HAP-1 (cell line): ENCODE measurements around the gene ITGA3.

Experiments
- DNase-seq, 2 experiments: peaks; one replicate each; pipeline ENCODE4 v3.0.0-alpha.2; 2016 to 2020; ENCODE audit warnings: low spot score in 2 of 2
- H3K27me3 ChIP-seq: fragments of 250-450 bp; sonication (Bioruptor Pico); 2 replicates; pipeline ENCODE4 v1.5.1; 2020; ENCODE audit warnings: low read depth, mild to moderate bottlenecking, moderate library complexity
- H3K36me3 ChIP-seq: fragments of 250-450 bp; sonication (Bioruptor Pico); replicated peaks from 2 replicates; pipeline ENCODE4 v1.5.1; 2020; ENCODE audit warnings: mild to moderate bottlenecking
- H3K4me1 ChIP-seq: fragments of 250-450 bp; sonication (Bioruptor Pico); 2 replicates; pipeline ENCODE4 v1.5.1; 2020; ENCODE audit warnings: mild to moderate bottlenecking
- H3K4me3 ChIP-seq: fragments of 250-450 bp; sonication (Bioruptor Pico); 2 replicates; pipeline ENCODE4 v1.5.1; 2020; ENCODE audit warnings: mild to moderate bottlenecking, moderate library complexity
- H3K9me3 ChIP-seq: fragments of 250-450 bp; sonication (Bioruptor Pico); 2 replicates; pipeline ENCODE4 v1.5.1; 2020; ENCODE audit warnings: mild to moderate bottlenecking, moderate library complexity
- in situ Hi-C: fragments of 300-500 bp; cut with MboI; formaldehyde crosslinking; loops from 3 replicates; pipeline ENCODE4 v1.14.3; 2020; ENCODE audit warnings: low sequenced_read_pairs, inconsistent platforms, mixed read lengths

ITGA3 gene

DNA sequence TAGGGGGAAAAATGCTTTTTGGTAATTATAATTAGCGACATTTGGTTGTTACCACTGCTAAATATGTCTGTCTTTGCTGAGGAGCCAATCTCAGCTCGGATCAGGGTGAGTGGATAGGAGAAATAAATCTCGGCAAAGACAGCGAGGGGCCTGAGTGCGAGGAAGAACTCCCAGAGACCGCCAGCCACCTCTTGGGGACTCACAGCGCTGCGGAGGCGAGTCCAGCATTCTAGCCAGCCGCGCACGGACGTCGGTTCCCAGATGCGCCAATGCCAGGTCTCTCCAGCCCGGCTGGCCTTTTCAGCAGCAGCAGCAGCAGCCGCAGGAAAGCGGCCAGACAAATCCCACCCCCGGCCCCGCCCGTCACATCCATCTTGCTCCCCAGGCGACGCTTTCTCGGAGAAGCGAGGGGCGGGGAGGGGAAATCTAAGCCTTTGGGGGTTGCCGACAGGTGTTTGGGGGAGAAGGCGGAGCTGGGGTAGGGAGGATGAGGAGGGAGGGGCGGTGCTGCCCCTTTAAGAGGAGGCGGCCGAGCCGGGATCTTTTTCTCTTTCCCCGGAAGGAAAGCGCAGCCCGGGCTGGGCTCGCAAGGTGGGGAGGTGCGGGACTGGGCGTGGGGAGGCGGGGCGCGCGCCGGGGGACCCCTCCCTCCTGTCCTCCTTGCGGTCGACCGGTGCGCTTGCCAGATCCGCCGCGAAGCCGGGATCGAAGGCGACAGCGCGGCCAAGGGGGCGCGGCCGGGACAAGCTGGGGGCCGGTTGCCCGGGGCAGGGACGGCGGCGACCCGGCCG lies at the start of gene ITGA3:
Gene ITGA3 (plus strand): TSS at position 685 of the 791 bp plus-strand sequence. CDS start 330 bp downstream, outside the sequence.
- no peaks in the 10 kb centered on the region for H3K36me3 ChIP-seq
- H3K4me1 ChIP-seq = no peaks in the 10 kb centered on the region
- peak within 1 kb of the TSS; percentile 59 for H3K4me3 ChIP-seq
- no peaks in the 10 kb centered on the region for H3K9me3 ChIP-seq
- H3K27me3 ChIP-seq = no peaks in the 10 kb centered on the region
- DNase-seq = peak; percentile 64 to 85
- in situ Hi-C loops = no loop called here

DNA sequence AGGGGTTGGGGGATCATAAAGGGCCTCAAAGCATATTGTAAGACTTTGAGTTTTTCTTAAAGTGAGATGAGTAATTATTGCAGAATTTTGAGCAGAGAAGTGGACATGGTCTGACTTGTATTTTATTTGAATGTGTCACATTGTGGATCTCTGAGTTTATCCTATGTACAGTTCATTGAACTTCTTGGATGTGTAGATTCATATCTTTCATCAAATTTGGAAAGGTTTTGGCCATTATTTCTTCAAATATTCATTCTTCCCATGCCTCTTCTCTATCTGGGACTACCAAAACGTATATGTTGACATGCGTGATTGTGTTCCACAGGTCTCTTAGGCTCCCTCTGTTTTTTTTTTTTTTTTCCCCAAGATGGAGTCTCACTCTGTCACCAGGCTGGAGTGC lies 46.6 kb upstream of the ITGA3 start:
- Histone ChIP-seq H3K9me3 (peaks cover 5% of the 10 kb centered on the region; the same call in 1 of the 2 replicates), H3K4me3 (no peak overlapping the region), H3K27me3 (no peaks in the 10 kb centered on the region), H3K4me1 (no peaks in the 10 kb centered on the region), H3K36me3 (no peaks in the 10 kb centered on the region)
- no peak for DNase-seq
- in situ Hi-C loops = loop anchor here (10.0 kb wide), 1 partner anchor 434 kb away; the partner anchor contains the start of gene NXPH3

DNA sequence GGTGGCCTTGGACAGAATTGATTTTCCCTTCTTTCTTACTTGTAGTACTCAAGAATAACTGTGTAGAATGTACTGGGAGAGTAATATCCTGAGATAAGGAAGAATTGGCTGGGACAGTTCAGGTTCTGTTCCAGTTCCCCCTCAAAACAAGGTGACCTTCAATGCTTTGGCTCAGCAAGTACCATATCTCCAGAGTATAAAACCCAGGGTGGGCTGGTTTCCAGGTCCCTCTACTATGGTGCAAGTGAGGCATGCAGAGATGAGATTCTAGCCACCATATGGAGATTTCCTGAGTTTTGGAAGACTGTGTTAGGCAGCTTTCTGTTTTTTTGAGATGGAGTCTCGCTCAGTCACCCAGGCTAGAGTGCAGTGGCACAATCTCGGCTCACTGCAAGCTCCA lies 42.8 kb upstream of the ITGA3 start:
- DNase-seq = no peak
- no peak overlapping the region for H3K4me3 ChIP-seq
- H3K9me3 ChIP-seq = peaks cover 12% of the 10 kb centered on the region
- no peaks in the 10 kb centered on the region for H3K36me3 ChIP-seq
- H3K4me1 ChIP-seq = no peaks in the 10 kb centered on the region
- in situ Hi-C loops = no loop called here
- H3K27me3 ChIP-seq = no peaks in the 10 kb centered on the region; the same call in 1 of the 2 replicates

DNA sequence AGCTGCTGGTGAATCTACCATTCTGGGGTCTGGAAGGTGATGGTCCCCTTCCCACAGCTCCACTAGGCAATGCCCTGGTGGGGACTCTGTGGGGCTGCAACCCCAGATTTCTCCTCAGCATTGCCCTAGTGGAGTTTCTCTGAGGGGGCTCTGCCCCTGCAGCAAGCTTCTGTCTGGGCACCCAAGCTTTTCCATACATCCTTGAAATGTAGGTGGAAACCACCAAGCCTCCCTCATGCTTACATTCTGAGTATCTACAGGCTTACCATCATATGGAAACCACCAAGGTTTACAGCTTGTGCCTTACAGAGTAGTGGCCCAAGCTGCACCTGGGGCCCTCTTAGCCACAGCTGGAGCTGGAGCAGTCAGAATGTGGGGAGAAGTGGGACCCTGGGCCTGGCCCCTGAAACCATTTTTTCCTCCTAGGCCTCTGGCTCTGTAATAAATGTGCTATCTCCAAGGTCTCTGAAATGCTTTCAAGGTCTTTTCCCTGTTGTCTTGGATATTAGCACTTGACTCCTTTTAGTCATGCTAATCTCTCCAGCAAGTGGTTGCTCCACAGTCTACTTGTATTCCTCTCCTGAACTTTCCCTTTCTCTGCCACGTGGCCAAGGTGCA lies 41.3 kb upstream of the ITGA3 start:
- H3K4me3 ChIP-seq = no peak overlapping the region
- no peaks in the 10 kb centered on the region for H3K4me1 ChIP-seq
- in situ Hi-C loops = no loop called here
- no peaks in the 10 kb centered on the region for H3K36me3 ChIP-seq
- no peak for DNase-seq
- no peaks in the 10 kb centered on the region; the same call in 1 of the 2 replicates for H3K27me3 ChIP-seq
- peaks cover 7% of the 10 kb centered on the region; the same call in 1 of the 2 replicates for H3K9me3 ChIP-seq

DNA sequence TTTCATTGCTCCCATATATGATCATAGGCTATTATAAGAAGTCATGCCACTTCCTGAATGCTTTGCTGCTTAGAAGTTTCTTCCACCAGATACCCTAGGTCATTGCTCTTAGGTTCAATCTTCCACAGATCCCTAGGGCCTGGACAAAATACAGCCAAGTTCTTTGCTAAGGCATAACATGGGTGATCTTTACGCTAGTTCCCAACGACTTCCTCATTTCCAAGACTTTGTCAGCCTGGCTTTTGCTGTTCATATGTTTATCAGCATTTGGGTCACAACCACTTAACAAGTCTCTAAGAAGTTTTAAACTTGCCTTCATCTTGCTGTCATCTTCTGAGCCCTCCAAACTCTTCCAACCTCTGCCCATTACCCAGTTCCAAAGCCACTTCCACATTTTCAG lies 40.8 kb upstream of the ITGA3 start:
- DNase-seq = no peak
- H3K27me3 ChIP-seq = no peaks in the 10 kb centered on the region; the same call in 1 of the 2 replicates
- no peak overlapping the region for H3K4me3 ChIP-seq
- in situ Hi-C loops = no loop called here
- peaks cover 7% of the 10 kb centered on the region; the same call in 1 of the 2 replicates for H3K9me3 ChIP-seq
- H3K36me3 ChIP-seq = no peaks in the 10 kb centered on the region
- H3K4me1 ChIP-seq = no peaks in the 10 kb centered on the region

DNA sequence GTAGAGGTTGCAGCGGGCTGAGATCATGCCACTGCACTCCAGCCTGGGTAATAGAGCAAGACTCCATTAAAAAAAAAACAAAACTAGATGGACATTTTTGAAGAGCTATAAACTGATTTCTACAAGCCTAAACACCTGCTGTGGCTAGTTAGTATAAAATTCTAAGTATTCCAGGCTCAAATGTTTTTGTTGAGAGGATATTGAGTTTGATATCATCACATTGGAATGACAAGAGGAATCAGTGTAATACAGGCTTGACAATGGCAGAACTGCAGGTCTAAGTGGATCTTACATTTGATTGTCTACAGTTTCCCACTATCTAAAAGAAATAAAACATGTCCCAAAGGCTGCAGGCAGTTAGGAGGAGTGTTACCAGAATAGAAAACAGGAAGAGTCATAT lies 37.0 kb upstream of the ITGA3 start:
- in situ Hi-C loops = no loop called here
- Histone ChIP-seq H3K9me3 (peaks cover 7% of the 10 kb centered on the region; the same call in 1 of the 2 replicates), H3K27me3 (no peaks in the 10 kb centered on the region; the same call in 1 of the 2 replicates), H3K4me3 (no peak overlapping the region), H3K36me3 (no peaks in the 10 kb centered on the region), H3K4me1 (no peaks in the 10 kb centered on the region)
- no peak for DNase-seq

DNA sequence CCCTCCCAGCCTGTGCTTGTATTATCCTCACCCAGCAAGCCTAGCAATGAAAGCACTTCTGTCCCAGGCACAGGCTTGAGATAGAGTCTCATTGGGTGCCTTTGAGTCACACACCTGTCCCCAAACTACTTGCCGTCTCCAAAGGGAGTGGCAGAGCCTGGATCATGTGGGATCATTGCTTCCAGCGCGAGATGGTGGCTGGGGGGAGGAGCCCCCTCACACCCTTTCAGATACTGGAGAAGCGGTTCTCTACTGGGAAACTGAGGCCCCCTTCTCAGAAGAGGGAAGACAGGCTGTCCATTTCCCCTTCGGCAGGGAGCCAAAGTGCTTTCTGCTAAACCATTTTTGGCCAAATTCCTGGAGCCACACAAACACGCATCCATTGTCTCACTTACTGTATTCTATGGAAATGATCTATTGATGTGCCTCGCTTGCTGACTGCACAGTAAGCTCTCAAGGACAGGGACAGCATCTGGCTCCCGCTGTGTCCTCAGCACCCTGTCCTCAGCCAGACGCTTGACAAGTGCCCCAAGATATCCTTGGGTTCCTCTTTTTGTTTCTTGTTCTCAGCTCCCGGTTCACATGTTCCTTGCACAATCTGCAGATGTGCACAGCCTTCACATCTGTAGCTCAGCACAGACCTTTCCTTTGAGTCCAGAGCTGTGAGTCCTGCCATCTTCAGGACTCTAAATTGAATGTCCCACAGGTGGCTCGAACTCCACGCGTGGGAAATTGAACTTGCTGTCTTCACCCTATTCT lies 34.9 kb upstream of the ITGA3 start:
- DNase-seq = no peak

DNA sequence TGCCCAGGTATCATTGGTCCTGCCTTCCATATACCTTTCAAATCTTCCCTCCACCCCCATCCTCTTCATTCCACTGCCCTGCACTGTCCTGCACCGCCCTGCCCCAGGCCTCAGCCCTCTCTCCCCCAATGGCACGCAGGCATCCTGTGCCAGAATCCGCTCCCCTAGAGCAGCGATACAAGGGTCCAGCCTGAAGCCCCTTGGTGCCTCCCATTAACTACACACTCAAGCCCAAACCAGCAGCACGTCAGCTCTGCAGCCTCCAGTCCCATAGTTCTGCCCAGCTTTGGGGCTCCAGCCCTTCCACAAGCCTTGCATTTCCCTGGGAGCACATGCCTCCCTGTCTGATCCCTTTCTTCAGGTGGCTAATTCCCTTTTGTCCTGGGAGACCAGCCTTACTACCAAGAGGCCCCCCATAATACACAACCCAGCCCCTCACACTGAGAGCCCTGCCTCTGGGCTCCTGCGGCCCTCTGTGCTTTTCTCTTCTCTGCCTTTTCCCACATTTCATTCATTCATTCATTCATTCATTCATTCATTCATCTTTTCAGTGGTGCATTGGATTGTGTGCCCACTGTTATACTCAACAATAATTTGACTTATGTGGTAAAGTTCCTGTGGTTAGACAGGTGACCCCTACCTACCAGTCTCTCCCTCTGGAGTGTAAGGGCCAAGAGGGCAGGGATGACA lies 34.1 kb upstream of the ITGA3 start:
- DNase-seq = no peak
- in situ Hi-C loops = no loop called here

More for the DNA sequence above, 34.9 kb upstream of the ITGA3 start:
- H3K9me3 ChIP-seq = no peaks in the 10 kb centered on the region
- H3K27me3 ChIP-seq = no peaks in the 10 kb centered on the region; the same call in 1 of the 2 replicates
- no peak overlapping the region for H3K4me3 ChIP-seq
- no peaks in the 10 kb centered on the region for H3K4me1 ChIP-seq
- no peaks in the 10 kb centered on the region for H3K36me3 ChIP-seq
- in situ Hi-C loops = no loop called here

DNA sequence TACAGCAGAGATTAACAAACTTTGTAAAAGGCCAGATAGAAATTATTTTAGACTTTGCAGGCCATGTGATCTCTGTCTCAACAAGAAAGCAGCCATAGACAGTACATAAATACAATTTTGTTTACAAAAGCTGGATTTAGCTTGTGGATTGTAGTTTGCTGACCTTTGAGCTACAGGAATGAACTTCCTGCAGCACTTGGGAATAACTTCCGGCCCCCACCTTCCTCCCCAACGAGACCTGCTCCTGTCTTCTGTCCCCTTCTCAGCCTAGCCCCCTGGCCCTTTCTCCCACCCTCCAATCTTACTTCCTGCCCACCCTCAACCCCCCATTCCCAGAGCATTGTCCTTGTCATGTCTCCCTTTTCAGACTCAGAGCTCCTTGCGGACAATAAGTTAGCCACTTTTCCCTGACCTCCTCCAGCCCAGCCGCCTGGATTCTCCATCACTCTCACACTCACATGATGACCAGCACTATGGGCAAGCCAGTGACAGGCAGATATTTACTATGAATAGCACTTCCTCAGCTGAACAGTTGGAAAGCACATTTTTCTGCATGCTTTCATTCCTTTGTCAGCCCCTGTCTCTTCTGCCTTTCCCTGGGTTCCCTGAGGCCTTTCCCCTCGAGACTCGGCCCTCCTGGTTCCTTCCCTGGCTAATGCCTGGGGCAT lies 33.3 kb upstream of the ITGA3 start:
- H3K4me1 ChIP-seq = no peaks in the 10 kb centered on the region
- H3K4me3 ChIP-seq = no peak overlapping the region
- H3K27me3 ChIP-seq = no peaks in the 10 kb centered on the region; the same call in 1 of the 2 replicates
- in situ Hi-C loops = no loop called here
- H3K36me3 ChIP-seq = no peaks in the 10 kb centered on the region
- no peak for DNase-seq
- H3K9me3 ChIP-seq = no peaks in the 10 kb centered on the region

More for the DNA sequence above, 34.1 kb upstream of the ITGA3 start:
- no peaks in the 10 kb centered on the region; the same call in 1 of the 2 replicates for H3K27me3 ChIP-seq
- H3K9me3 ChIP-seq = no peaks in the 10 kb centered on the region
- no peaks in the 10 kb centered on the region for H3K36me3 ChIP-seq
- no peak overlapping the region for H3K4me3 ChIP-seq
- H3K4me1 ChIP-seq = no peaks in the 10 kb centered on the region

DNA sequence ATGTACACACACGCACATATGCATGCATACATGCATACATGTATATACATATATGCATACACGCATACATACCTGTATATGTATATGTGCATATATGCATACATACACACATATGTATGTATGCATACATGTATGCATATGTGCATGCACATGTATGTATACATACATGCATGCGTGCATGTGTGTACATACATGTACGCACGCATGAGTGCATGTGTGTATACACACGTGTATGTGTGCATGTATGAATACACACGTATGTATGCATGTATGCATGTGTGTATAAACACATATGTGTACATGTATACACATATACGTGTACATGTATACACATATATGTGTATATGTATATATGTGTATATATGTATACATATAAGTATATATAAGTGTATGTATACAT lies 32.4 kb upstream of the ITGA3 start:
- no peak for DNase-seq
- Histone ChIP-seq H3K4me3 (no peak overlapping the region), H3K9me3 (no peaks in the 10 kb centered on the region), H3K4me1 (no peaks in the 10 kb centered on the region), H3K27me3 (no peaks in the 10 kb centered on the region), H3K36me3 (no peaks in the 10 kb centered on the region)
- in situ Hi-C loops = no loop called here

DNA sequence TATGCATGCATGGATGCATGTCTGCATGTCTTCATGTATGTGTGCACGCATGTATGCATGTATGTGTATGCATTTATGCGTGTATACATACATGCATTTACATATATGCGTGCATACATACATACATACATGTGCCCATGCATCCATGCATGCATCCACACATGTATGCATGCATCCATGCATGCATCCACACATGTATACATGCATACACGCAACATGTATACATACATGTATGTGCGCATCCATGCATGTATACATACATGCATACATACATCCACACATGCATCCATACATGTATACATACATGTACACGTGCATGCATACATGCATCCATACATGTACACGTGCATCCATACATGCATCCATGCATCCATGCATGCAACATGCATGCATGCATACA lies 31.1 kb upstream of the ITGA3 start:
- no peak for DNase-seq
- Histone ChIP-seq H3K36me3 (no peaks in the 10 kb centered on the region), H3K4me1 (no peaks in the 10 kb centered on the region), H3K9me3 (no peaks in the 10 kb centered on the region), H3K27me3 (no peaks in the 10 kb centered on the region), H3K4me3 (no peak overlapping the region)
- in situ Hi-C loops = loop anchor here (5.0 kb wide), 1 partner anchor 62 kb away; no protein-coding TSS in a partner anchor

DNA sequence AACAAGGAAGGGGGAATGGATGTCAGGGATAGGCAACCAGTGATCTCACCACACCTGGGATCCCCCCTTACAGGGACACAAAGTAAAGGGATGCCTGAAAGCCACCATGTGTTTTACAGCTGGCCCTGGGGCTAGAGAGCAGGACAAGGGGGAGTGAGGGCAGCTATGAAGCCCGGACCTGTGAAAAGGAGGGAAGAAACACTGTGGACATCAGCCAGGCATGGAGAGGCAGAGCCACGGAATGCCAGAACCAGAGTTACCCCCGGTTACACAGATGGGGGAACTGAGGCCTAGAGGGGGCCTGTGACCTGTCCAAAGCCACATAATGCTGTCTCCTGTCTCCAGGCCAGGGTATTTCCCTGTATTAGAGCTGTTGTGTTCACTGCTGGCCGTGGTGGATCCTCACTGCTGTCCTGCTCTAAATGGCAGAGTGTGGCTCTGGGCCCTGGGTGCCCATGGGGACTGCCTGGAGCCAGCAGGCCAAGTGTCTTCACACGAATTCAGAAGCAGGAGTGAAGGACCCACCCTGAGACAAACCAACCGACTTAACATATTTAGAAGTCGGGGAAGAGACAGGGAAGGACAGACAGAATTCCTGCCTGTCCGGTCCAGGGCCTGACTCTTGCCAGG lies 29.7 kb upstream of the ITGA3 start:
- no peak for DNase-seq
- no peaks in the 10 kb centered on the region for H3K4me1 ChIP-seq
- no peaks in the 10 kb centered on the region; the same call in none of the 2 replicates for H3K27me3 ChIP-seq
- no peaks in the 10 kb centered on the region for H3K9me3 ChIP-seq
- in situ Hi-C loops = loop anchor here (5.0 kb wide), 1 partner anchor 61 kb away; no protein-coding TSS in a partner anchor
- H3K36me3 ChIP-seq = no peaks in the 10 kb centered on the region
- no peak overlapping the region for H3K4me3 ChIP-seq
